HG02973 (cell line): ENCODE measurements around the gene MAB21L2.
"Not testable (repeated sequence)": the region's sequence is repeated elsewhere in the genome, so short reads cannot be mapped to it uniquely, and the experiment has no call there.

ENCODE experiments used
- ATAC-seq: cut with Tn5 transposase; IDR thresholded peaks from one replicate; pipeline ENCODE4 v1.9.1; 2021; ENCODE audit warnings: moderate library complexity; ENCODE audit not compliant: unreplicated experiment

Gene MAB21L2

DNA sequence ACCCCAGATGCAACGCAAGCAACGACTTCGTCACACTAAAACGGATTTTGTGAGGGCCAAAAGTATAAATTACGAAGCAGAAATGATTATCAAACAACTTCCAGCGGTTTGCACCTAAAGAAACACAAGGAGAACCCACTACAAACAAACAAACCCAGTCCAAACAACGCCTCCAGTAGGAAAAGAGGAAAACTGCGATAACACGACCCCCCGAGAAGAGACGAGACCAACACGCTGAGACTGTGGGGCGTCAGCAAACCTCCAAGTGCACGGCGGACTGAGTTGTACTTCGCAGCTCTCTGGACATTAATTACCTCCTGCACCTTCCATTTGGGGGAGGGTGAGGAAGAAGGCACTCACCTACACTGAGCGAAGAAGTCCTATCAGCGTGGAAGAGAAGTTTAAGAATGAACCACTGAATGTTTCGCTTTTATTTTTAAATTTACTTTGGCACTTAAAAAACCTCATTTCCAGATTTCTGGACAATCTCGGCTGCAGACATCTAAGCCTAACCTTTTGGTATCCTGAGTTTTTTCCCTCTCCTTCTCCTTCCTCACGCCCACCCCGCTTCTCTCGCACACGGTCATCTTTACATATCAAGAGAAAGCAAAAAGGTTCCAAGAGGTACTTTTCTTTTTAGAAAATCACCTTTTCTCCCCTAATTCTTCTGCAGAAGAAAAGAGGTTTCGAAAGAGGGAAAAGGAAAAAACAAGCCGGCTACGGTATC is at the start of gene MAB21L2:
Gene MAB21L2 (plus strand): TSS at position 6 of the 727 bp plus-strand sequence. CDS start 879 bp downstream, outside the sequence.
- no peak for ATAC-seq

DNA sequence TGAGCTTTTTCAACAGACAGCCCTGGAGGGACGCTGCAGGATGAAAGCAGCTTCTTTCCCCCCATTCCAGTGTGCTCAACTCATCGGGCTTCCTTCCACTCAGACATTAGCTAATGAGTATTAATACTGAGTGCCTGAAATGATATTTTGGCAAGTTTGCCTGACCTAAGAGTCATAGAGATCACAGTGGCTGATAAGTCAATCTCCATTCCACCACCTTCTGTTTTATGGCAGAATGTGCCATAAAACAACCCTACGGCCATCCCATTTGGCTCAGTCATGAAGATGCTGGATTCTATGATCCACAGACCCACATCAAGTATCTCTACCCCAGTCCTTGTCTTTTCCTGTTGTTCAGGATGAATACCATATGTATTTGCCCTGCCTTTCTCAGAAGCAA is 48.3 kb upstream of the MAB21L2 start:
- ATAC-seq: no peak

DNA sequence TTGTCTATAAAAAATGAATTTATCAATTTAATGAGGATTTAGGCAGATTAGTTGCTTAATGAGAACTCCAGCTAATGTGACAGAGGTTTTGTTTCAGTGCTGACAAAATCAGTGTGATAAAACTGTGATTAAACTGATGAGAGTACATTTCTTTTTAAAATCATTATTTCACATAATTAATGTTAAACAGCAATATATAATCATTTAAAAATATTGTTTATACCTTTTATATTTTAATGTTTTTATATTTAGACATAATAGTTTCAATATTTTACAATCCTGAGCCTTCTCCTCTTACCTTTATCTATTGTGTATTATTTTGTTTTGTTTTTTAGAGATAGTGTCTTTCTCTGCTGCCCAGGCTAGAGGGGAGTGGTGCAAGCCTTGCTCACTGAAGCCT is 47.1 kb upstream of the MAB21L2 start:
- no peak for ATAC-seq

DNA sequence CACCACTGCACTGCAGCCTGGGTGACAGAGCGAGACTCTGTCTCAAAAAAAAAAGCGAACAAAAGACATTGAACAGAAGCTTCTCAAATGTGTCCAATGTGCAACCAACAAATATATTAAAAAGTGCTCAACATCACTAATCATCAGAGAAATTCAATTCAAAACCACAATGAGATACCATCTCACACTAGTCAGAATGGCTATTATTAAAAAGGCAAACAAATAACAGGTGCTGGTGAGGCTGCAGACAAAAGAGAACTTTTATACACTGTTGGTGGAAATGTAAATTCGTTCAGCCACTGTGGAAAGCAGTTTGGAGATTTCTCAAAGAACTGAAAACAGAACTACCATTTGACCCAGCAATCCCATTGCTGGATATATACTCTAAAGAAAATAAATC is 44.0 kb upstream of the MAB21L2 start:
- not testable (repeated sequence) for ATAC-seq

DNA sequence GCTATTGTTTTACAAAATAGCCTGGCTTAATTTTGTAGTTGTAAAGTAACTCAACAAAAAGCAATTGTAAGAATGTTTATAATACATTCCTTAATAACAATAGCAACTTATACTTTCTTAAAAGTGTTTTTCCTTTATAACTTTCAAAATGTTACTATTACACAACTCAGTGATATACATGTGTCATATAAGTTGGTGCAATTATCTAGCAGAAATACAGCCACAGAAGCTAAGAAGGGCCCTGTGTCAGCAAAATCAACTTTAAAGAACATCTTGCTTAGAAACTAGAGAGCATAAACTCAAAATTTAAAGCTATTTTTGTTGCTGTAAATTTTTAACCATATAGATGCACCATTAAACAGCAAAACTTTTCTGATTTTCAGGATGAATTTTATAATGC is 41.4 kb upstream of the MAB21L2 start:
- no peak for ATAC-seq

DNA sequence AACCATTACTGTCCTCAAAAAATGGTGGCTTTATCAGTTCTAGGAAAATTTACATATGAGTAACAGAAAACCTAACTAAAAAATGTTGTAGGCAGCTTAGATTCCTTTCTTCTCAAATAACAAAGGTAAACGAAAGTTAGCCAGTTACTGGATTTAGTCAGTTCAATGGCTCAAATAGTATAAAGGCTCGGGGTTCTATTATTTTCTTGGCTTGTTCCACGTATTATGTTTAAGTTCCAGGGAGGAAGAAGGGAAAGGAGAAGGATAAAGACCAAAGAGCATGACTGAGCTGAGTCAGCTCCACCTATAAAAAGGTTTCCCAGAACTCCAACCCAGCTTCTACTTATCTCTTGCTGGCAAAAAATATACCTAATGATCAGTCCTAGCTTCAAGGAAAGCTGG is 41.0 kb upstream of the MAB21L2 start:
- ATAC-seq: no peak

DNA sequence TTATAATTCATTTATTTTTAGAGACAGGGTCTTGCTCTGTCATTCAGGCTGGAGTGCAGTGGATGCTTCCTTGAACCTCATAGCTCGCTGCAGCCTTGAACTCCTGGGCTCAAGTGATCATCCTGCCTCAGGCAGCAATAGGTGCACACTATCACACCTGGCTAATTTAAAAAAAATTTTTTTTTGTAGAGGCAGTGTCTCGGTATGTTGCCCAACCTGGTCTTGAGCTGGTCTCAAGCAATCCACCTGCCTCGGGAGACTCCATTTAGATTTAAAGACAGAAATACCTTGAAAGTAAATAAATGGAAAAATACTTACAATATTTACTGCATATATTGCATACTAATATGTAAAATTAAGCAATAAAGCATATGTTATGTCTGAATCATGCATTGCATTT is 40.3 kb upstream of the MAB21L2 start:
- ATAC-seq: no peak

DNA sequence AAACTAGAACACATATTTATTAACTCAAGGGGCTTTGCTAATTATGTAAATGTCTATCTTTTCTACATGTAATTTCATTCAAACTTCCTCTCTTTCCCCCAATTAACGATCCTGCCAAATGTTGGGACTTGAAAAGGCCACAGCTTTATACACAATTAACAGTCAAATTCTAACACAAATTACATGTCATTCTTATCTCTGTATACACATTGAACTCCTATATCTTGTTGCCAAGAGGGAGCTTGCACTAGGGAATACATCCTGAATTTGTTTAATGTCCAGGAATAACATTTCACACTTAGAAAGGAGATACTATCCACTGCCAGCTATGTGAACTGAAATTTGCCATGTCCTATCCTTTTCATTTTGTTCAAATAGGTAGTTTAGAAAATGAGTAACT is 38.9 kb upstream of the MAB21L2 start:
- ATAC-seq: no peak

DNA sequence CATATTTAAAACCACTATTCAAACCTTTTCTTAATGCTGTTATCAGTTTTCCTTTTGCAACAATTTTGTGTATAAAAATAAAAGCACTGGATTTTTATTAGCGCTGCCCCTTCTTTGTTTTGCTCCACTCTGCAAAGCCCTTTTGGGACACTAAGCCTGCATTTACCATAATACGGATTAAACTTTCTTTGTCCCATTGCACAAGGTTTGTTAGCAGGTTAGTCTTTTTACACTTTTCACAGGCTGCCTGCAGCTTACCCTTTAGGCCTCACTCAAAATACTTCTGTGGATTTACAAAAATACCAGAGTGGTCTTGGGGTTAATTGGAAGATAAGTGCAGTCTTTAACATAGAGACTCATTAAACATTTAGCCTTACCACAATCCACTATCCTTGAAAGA is 35.7 kb upstream of the MAB21L2 start:
- no peak for ATAC-seq

DNA sequence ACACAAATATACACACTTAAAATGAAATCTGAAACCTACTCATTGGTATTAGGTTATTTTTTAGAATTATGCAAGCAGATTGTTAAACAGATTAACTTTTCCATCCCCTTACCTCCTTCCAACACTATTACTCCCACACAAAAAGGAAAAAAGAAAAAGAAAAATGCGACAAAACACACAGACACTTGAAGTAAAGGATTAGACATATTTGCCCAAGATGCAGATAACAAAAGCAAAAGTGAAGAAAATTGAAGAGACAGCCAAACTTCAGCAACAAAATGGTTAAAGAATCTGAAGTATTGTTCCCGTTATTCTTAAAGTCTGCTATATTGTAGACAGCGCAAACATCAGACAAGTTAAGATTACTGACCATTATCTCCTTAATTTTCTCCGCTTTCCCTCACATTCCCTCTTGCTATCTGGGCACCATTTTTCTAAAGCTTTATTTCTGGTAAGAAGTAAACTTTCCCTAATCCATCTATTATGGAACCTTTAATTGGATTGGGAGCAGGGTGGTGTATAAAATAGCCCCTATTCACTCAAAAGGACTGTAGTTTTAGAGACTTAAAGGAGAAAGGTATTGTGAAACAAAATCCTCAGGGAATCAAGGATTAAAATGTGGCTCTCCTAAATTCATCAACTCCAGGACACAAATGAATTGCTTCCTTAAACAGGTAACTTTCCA is 34.7 kb upstream of the MAB21L2 start:
- ATAC-seq: no peak

DNA sequence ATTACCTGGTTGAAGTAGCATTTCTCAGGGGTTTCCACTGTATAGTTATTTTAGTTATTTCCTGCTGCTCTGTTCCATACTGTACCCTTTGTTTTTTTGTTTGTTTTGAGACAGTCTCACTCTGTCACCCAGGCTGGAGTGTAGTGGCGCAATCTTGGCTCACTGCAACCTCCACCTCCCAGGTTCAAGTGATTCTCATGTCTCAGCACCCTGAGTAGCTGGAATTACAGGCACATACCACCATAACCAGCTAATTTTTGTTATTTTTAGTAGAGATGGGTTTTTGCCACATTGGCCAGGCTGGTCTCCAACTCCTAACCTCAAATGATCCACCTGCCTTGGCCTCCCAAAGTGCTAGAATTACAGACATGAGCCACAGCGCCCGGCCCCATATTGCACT is 24.1 kb upstream of the MAB21L2 start:
- not testable (repeated sequence) for ATAC-seq

DNA sequence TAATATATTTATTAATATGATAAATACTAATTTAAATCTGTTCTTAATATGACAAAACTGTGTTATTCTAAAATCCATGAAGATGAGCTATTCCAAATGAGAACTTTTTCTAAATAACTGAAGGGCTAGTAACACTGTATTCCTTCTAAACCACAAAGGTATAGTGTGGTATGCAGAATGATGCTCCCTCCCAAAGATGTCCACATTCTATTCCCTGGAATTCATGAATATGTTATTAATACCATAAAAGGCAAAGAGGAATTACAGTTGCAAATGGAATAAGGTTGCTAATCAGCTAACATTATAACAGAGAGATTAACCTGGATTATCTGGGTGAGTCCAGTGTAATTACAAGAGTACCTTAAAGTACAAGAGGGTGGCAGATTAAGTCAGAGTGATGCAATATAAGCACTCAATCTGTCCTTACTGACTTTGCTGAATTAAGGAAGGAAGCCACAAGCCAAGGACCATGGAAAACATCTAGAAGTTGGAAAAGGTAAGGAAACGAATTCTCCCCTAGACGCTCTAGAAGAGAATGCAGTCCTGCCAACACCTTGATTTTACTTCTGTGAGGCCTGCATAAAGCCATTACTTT is 20.7 kb upstream of the MAB21L2 start:
- ATAC-seq: no peak

DNA sequence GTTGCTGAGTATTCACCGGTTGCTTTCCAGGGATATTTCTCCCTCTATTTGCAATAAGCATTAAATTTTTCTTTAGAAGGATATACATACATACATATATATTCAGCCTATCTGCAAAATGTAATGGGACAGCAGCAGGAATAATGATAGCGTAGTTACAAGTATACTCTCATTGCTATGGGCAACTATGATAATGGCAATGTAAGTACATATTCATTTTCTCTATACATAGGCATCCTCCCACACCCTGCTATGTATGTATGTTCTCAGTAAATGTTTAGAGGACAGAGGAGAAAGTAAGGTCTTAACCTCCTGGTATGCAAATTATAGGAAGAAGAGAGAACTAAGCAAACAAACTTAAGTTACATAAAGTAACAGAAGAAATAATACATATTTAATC is 19.7 kb upstream of the MAB21L2 start:
- no peak for ATAC-seq

DNA sequence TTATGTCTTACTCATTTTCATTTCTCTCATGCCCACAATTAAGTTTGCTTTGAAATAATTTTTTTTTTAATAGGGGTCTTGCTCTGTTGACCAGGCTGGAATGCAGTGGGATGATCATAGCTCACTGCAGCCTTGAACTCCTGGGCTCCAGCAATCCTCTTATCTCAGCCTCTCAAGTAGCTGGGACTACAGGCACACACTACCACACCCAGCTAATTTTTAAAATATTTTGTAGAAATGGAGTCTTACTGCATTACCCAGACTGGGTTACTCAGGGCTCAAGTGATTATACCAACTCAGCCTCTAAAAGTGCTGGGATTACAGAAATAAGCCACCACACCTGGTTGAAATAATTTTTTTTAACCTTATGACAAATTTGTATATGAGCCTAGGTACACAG is 19.2 kb upstream of the MAB21L2 start:
- ATAC-seq: no peak

DNA sequence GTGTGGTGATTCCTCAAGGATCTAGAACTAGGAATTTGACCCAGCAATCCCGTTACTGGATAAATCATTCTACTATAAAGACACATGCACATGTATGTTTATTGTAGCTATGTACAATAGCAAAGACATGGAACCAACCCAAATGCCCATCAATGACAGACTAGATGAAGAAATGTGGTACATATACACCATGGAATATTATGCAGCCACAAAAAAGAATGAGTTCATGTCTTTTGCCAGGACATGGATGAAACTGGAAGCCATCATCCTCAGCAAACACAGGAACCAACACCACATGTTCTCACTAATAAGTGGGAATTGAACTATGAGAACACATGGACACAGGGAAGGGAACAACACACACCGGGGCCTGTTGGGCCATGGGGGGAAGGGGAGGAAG is 17.0 kb upstream of the MAB21L2 start:
- not testable (repeated sequence) for ATAC-seq

DNA sequence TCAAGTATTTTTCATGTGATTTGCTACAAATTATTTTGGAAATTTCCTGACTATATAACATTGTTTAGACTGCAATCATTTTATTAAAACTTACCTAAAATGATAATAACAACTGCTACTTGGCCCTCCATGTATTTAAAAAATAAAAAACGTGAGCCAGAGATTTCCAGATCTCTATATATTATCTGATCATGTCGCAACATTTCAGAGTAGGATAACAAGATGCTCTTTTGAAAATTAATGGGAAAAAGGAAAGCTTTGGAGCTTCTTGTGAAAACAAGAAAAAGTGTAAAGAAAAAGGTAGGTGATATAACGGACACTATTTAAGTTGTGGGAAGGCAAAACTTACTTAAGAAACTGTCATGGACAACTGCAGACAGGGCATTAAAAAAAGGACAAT is 14.9 kb upstream of the MAB21L2 start:
- ATAC-seq: no peak

DNA sequence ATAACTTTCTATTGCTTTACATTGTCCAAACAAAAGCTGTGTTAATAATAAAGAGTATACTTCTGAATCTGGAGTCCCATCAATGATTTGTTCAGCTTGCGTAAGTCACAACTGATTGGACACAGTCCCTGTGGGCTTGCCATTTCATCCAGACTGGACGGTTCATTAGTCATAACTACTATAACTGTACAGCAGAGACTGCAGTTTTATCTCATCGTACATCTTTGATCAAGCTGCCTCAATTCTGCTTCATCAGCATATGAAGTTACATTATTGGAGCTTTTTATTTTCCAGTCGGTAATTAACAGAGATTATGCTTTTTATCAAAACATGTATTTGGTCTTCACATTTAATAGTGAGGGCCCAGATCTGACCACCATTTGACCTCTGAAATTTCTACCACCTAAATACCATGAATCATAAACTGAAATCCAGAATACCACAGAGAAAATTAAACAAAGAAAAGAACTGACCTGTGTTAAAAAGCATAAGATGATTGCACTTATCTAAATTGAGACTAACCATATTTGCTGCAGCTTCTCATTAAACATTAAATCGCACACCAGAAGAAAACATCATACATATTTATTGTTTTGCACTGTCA is 12.5 kb upstream of the MAB21L2 start:
- ATAC-seq: no peak

DNA sequence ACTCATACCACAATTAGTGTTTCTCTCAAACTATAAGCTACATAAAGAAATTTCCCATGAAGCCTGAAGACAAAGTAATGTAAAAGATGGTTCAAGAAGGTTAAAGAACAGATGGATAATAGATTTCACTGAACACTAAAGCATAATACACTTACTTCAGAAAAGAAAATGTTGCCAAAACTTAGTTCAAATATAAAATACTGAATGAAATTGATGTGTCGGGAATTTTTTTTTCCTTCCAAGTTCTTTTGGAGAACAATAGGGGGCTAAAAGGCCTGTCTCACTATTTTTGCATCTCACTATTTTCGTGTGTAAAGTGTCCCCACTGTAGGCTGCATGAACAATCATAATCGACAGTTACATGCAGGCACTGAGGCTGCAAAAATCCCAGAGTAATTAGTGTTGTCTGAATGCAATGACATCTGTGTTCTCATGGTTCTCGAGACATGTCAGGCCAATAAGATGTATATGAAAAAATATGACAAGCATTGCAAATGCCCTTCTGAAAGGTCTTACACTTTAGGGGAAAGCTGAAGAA is 11.9 kb upstream of the MAB21L2 start:
- no peak for ATAC-seq

DNA sequence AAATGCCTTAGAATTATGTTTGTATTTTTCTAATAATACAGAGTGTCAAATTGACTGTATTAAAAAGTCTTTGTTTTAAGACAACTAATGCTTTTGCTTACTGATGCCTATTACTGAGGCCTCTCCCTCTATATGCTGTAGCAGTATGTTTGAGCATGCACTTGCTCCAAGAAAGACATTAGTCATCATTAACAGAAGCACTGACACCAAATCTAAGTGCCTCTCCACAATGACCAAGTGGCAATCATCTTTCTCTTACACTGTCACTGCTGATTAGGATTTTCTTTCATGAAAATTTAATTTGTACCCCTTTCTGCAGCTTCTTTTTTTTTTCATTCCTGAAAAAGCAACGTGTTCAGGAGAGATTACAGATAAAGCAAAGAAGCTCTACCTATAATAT is 11.1 kb upstream of the MAB21L2 start:
- no peak for ATAC-seq

DNA sequence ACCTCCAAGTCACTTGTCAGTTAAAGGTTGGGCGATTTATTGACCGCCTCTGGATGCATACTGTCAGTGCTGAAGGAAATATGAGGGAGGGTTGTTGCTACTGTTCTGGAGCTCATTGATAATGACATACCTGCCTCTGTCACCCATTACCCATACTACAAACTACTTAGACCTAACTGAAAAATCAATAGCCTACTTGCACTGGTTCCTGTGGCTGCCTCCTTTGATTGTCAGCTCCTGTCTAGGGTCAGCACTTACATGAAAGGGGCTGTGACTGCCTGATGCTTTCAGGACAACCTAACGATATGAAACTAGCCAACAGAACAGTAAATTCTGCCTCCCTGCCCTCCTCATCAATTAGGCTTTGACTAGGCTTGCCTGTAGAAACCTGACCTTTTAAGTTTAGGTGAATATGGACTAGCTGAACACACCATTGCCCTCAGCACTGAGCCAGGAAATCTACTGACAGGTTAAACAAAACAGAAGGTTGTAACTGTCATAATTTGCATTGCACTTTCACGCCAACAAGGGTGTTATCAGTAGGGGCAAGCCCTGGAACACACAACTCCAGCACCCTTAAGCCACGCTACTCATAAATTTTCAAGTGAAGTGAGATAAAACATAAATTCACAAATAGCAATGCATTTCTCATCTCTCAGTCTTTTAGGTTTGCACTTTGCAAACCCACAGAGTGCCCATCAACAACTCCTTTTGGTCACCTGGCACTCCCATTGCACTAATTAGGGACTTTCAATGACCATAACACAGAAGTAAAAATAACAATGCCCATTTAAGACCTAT is 9.0 kb upstream of the MAB21L2 start:
- no peak for ATAC-seq

DNA sequence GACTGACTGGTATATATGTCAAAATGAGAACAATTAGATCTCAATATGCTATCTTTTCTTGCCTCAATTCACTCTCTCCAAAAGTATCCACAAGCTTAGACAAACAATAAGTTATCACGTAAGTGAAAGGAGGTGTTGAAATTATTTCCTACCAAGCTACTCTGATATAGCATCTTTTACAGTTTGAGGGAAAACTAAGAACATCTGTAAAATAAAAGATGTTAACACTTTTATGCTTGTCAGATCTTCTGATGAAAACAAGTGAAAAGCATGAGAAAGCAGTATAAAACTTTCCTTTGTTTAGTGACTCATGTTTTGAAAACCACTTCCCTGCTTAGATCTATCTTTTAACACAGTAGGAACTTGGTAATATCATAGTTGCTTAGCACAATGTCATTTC is 8.4 kb upstream of the MAB21L2 start:
- no peak for ATAC-seq
